ENCODE measurements around the gene GRK5. TPM values are rescaled to one million over a fixed set of nuclear protein-coding genes. Genes with fewer than 3 reads are reported as not detected.
"Not testable (repeated sequence)": the region's sequence is repeated elsewhere in the genome, so short reads cannot be mapped to it uniquely, and the experiment has no call there.

GRK5 gene
- total and polyA plus RNA-seq, 4 donors = 18.5 to 43.1 (median 40.3) TPM

GRCh38 chr10:119270762-119271366, 63.5 kb downstream of the GRK5 start:
- Histone ChIP-seq H3K27me3 (ENCODE audit: control insufficient read depth in 3 of 3, insufficient read depth in 3 of 3, low read length in 2 of 3) (no peaks in the 10 kb centered on the region), H3K27ac (ENCODE audit: low read depth in 1 of 2, low read length in 1 of 2) (peak overlapping the region; percentile 69 to 92), H3K9ac (ENCODE audit: insufficient read depth in 1 of 2, low read length in 2 of 2) (no peak overlapping the region), H3K9me3 (ENCODE audit: control insufficient read depth in 4 of 4, insufficient read depth in 3 of 4, low read length in 3 of 4) (no peaks in the 10 kb centered on the region), H3K4me1 (ENCODE audit: control insufficient read depth in 5 of 5, insufficient read depth in 5 of 5, low read length in 5 of 5) (peaks cover 16 to 55% (median 37%) of the 10 kb centered on the region in 5 donors), H3K4me3 (no peak overlapping the region), H3K36me3 (ENCODE audit: control insufficient read depth in 4 of 4, insufficient read depth in 4 of 4, low read length in 4 of 4) (peaks cover 0 to 3% (median 1%) of the 10 kb centered on the region in 4 donors)
- TF ChIP-seq, protein P1, sequence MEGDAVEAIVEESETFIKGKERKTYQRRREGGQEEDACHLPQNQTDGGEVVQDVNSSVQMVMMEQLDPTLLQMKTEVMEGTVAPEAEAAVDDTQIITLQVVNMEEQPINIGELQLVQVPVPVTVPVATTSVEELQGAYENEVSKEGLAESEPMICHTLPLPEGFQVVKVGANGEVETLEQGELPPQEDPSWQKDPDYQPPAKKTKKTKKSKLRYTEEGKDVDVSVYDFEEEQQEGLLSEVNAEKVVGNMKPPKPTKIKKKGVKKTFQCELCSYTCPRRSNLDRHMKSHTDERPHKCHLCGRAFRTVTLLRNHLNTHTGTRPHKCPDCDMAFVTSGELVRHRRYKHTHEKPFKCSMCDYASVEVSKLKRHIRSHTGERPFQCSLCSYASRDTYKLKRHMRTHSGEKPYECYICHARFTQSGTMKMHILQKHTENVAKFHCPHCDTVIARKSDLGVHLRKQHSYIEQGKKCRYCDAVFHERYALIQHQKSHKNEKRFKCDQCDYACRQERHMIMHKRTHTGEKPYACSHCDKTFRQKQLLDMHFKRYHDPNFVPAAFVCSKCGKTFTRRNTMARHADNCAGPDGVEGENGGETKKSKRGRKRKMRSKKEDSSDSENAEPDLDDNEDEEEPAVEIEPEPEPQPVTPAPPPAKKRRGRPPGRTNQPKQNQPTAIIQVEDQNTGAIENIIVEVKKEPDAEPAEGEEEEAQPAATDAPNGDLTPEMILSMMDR (IDR thresholded peaks at IDR 0.05; ENCODE audit: control extremely low read depth, extremely low read depth) = no peak
- 11 to 15% methylated on average over 18 of the region's 18 CpGs for WGBS, 2 donors
- DNase-seq = peak; percentile 54 to 67 (median 55)
- peak; percentile 78 for ATAC-seq (ENCODE audit: insufficient read depth, low FRiP score)

DNA sequence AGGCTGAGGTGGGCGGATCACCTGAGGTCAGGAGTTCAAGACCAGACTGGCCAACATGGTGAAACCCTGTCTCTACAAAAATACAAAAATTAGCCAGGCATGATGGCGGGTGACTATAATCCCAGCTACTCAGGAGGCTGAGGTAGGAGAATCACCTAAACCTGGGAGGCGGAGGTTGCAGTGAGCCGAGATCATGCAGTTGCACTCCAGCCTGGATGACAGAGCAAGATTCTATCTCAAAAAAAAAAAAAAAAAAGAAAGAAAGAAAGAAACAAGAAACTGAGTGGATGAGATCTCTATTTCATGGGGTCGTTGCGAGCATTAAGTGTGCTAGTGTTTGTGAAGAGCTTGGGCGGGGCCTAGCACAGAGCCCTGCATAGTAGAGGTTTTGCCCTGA, 65.0 kb downstream of the GRK5 start:
- not testable (repeated sequence) for H3K36me3 ChIP-seq (ENCODE audit: control insufficient read depth in 4 of 4, insufficient read depth in 4 of 4, low read length in 4 of 4); H3K4me3 ChIP-seq; ATAC-seq (ENCODE audit: insufficient read depth, low FRiP score); H3K9ac ChIP-seq (ENCODE audit: insufficient read depth in 1 of 2, low read length in 2 of 2); H3K9me3 ChIP-seq (ENCODE audit: control insufficient read depth in 4 of 4, insufficient read depth in 3 of 4, low read length in 3 of 4); H3K27me3 ChIP-seq (ENCODE audit: control insufficient read depth in 3 of 3, insufficient read depth in 3 of 3, low read length in 2 of 3); DNase-seq
- peak overlapping the region; percentile 69 to 92 for H3K27ac ChIP-seq (ENCODE audit: low read depth in 1 of 2, low read length in 1 of 2)
- H3K4me1 ChIP-seq (ENCODE audit: control insufficient read depth in 5 of 5, insufficient read depth in 5 of 5, low read length in 5 of 5) = peaks cover 16 to 51% (median 37%) of the 10 kb centered on the region in 5 donors
- WGBS, 2 donors = 89 to 94% methylated on average over 7 of the region's 7 CpGs

GRCh38 chr10:119272736-119273135, 65.4 kb downstream of the GRK5 start:
- Histone ChIP-seq H3K27ac (ENCODE audit: low read depth in 1 of 2, low read length in 1 of 2) (peak overlapping the region; percentile 10 to 55), H3K4me3 (no peak overlapping the region), H3K36me3 (ENCODE audit: control insufficient read depth in 4 of 4, insufficient read depth in 4 of 4, low read length in 4 of 4) (peaks cover 0 to 2% (median 0%) of the 10 kb centered on the region in 4 donors), H3K9me3 (ENCODE audit: control insufficient read depth in 4 of 4, insufficient read depth in 3 of 4, low read length in 3 of 4) (no peaks in the 10 kb centered on the region), H3K9ac (ENCODE audit: insufficient read depth in 1 of 2, low read length in 2 of 2) (no peak overlapping the region), H3K4me1 (ENCODE audit: control insufficient read depth in 5 of 5, insufficient read depth in 5 of 5, low read length in 5 of 5) (peaks cover 16 to 51% (median 37%) of the 10 kb centered on the region in 5 donors), H3K27me3 (ENCODE audit: control insufficient read depth in 3 of 3, insufficient read depth in 3 of 3, low read length in 2 of 3) (no peaks in the 10 kb centered on the region)
- DNase-seq (no peak), ATAC-seq (ENCODE audit: insufficient read depth, low FRiP score) (no peak)
- TF ChIP-seq, protein P1 (IDR thresholded peaks at IDR 0.05; ENCODE audit: control extremely low read depth, extremely low read depth) = no peak
- 89 to 90% methylated on average over 9 of the region's 9 CpGs for WGBS, 2 donors

- Histone ChIP-seq H3K9me3 (ENCODE audit: control insufficient read depth in 4 of 4, insufficient read depth in 3 of 4, low read length in 3 of 4) (no peaks in the 10 kb centered on the region), H3K9ac (ENCODE audit: insufficient read depth in 1 of 2, low read length in 2 of 2) (no peak overlapping the region), H3K4me3 (no peak overlapping the region), H3K27me3 (ENCODE audit: control insufficient read depth in 3 of 3, insufficient read depth in 3 of 3, low read length in 2 of 3) (no peaks in the 10 kb centered on the region), H3K36me3 (ENCODE audit: control insufficient read depth in 4 of 4, insufficient read depth in 4 of 4, low read length in 4 of 4) (peaks cover 0 to 2% (median 0%) of the 10 kb centered on the region in 4 donors), H3K27ac (ENCODE audit: low read depth in 1 of 2, low read length in 1 of 2) (peak overlapping the region in 1 of 2 donors; percentile 55), H3K4me1 (ENCODE audit: control insufficient read depth in 5 of 5, insufficient read depth in 5 of 5, low read length in 5 of 5) (peaks cover 16 to 51% (median 37%) of the 10 kb centered on the region in 5 donors)
- ATAC-seq (ENCODE audit: insufficient read depth, low FRiP score) (no peak), DNase-seq (no peak)
- TF ChIP-seq, protein P1 (IDR thresholded peaks at IDR 0.05; ENCODE audit: control extremely low read depth, extremely low read depth) = no peak
- 94% methylated on average over 8 of the region's 8 CpGs for WGBS, 2 donors
Observed at GRCh38 chr10:119273413-119273812, 66.0 kb downstream of the GRK5 start.

All from lung (tissue), 12 donors.